Measurements from ENCODE around the gene TULP4.

The TULP4 gene

GRCh38 chr6:158413028-158413427, 100.8 kb downstream of the TULP4 start:
- Histone ChIP-seq H3K4me1 (ENCODE audit: insufficient read depth, low read length, poor library complexity, severe bottlenecking) (peaks cover 21% of the 10 kb centered on the region), H3K27me3 (ENCODE audit: insufficient read depth, low read length, poor library complexity, severe bottlenecking) (no peaks in the 10 kb centered on the region), H3K36me3 (ENCODE audit: insufficient read depth, low read length) (no peaks in the 10 kb centered on the region), H2AFZ (ENCODE audit: low read length) (no peak overlapping the region), H3K9me2 (replicated peaks; ENCODE audit: low read depth, low read length) (no peaks in the 10 kb centered on the region), H3K4me3 (ENCODE audit: low read length, poor library complexity, severe bottlenecking) (no peak overlapping the region), H3K4me2 (ENCODE audit: low read depth, low read length, poor library complexity, severe bottlenecking) (no peak overlapping the region), H4K20me1 (ENCODE audit: insufficient read depth, low read length, poor library complexity, severe bottlenecking) (no peaks in the 10 kb centered on the region), H3K9me3 (ENCODE audit: insufficient read depth, low read depth, low read length) (no peaks in the 10 kb centered on the region), H3K79me2 (ENCODE audit: insufficient read depth, low read length) (no peaks in the 10 kb centered on the region), H3K9ac (ENCODE audit: low read depth, low read length, poor library complexity, severe bottlenecking) (no peak overlapping the region), H3F3A (ENCODE audit: low read depth) (no peaks in the 10 kb centered on the region; the same call in 1 of the 2 replicates)
- TF ChIP-seq CTCF (conservative IDR thresholded peaks at IDR 0.05; ENCODE audit: low read length): no peak

- Histone ChIP-seq H3K27me3 (ENCODE audit: insufficient read depth, low read length, poor library complexity, severe bottlenecking) (no peaks in the 10 kb centered on the region), H4K20me1 (ENCODE audit: insufficient read depth, low read length, poor library complexity, severe bottlenecking) (no peaks in the 10 kb centered on the region), H3K4me1 (ENCODE audit: insufficient read depth, low read length, poor library complexity, severe bottlenecking) (peaks cover 15% of the 10 kb centered on the region), H3K9ac (ENCODE audit: low read depth, low read length, poor library complexity, severe bottlenecking) (no peak overlapping the region), H3K9me3 (ENCODE audit: insufficient read depth, low read depth, low read length) (no peaks in the 10 kb centered on the region), H3F3A (ENCODE audit: low read depth) (no peaks in the 10 kb centered on the region; the same call in 1 of the 2 replicates), H3K4me2 (ENCODE audit: low read depth, low read length, poor library complexity, severe bottlenecking) (no peak overlapping the region), H3K36me3 (ENCODE audit: insufficient read depth, low read length) (no peaks in the 10 kb centered on the region), H3K9me2 (replicated peaks; ENCODE audit: low read depth, low read length) (no peaks in the 10 kb centered on the region), H3K4me3 (ENCODE audit: low read length, poor library complexity, severe bottlenecking) (no peak overlapping the region), H2AFZ (ENCODE audit: low read length) (no peak overlapping the region), H3K79me2 (ENCODE audit: insufficient read depth, low read length) (no peaks in the 10 kb centered on the region)
- TF ChIP-seq CTCF (conservative IDR thresholded peaks at IDR 0.05; ENCODE audit: low read length) (no peak), EZH2phosphoT487 (IDR thresholded peaks at IDR 0.05; ENCODE audit: borderline replicate concordance) (no peak)
These were observed 101.7 kb downstream of the TULP4 start for GRCh38 chr6:158413814-158414565.

- Histone ChIP-seq H3K36me3 (ENCODE audit: insufficient read depth, low read length) (no peaks in the 10 kb centered on the region), H3K4me3 (ENCODE audit: low read length, poor library complexity, severe bottlenecking) (no peak overlapping the region), H3K4me2 (ENCODE audit: low read depth, low read length, poor library complexity, severe bottlenecking) (no peak overlapping the region), H3K9me2 (replicated peaks; ENCODE audit: low read depth, low read length) (no peaks in the 10 kb centered on the region), H4K20me1 (ENCODE audit: insufficient read depth, low read length, poor library complexity, severe bottlenecking) (no peaks in the 10 kb centered on the region), H3K27me3 (ENCODE audit: insufficient read depth, low read length, poor library complexity, severe bottlenecking) (no peaks in the 10 kb centered on the region), H3K9me3 (ENCODE audit: insufficient read depth, low read depth, low read length) (no peaks in the 10 kb centered on the region), H3F3A (ENCODE audit: low read depth) (no peaks in the 10 kb centered on the region), H3K79me2 (ENCODE audit: insufficient read depth, low read length) (no peaks in the 10 kb centered on the region), H3K9ac (ENCODE audit: low read depth, low read length, poor library complexity, severe bottlenecking) (no peak overlapping the region), H3K4me1 (ENCODE audit: insufficient read depth, low read length, poor library complexity, severe bottlenecking) (peaks cover 7% of the 10 kb centered on the region), H2AFZ (ENCODE audit: low read length) (no peak overlapping the region)
- no peak for TF ChIP-seq CTCF (conservative IDR thresholded peaks at IDR 0.05; ENCODE audit: low read length)
- no peak for TF ChIP-seq EZH2phosphoT487 (IDR thresholded peaks at IDR 0.05; ENCODE audit: borderline replicate concordance)
These were observed 102.6 kb downstream of the TULP4 start for GRCh38 chr6:158414851-158415262.

Measured in Loucy (cell line).